GM21529 (cell line): ENCODE measurements around the gene PTPRS.

Experiments
- ATAC-seq: cut with Tn5 transposase; IDR thresholded peaks from one replicate; pipeline ENCODE4 v1.9.1; 2021; ENCODE audit not compliant: unreplicated experiment

PTPRS gene

GRCh38 chr19:5355693-5356092 lies 15.1 kb upstream of the PTPRS start:
- ATAC-seq = no peak

GRCh38 chr19:5355076-5355475 lies 14.5 kb upstream of the PTPRS start:
- ATAC-seq = no peak

GRCh38 chr19:5354403-5354802 lies 13.8 kb upstream of the PTPRS start:
- ATAC-seq = no peak

- ATAC-seq = no peak
These were observed 11.7 kb upstream of the PTPRS start for GRCh38 chr19:5352229-5352763.

GRCh38 chr19:5351731-5352228 lies 11.2 kb upstream of the PTPRS start:
- no peak for ATAC-seq

- no peak for ATAC-seq
These were observed 8.4 kb upstream of the PTPRS start for GRCh38 chr19:5349041-5349440.

GRCh38 chr19:5345895-5346386 lies 5.3 kb upstream of the PTPRS start:
- ATAC-seq = no peak

GRCh38 chr19:5343848-5344247 lies 3.2 kb upstream of the PTPRS start:
- ATAC-seq = no peak

- no peak for ATAC-seq
These were observed 2.1 kb upstream of the PTPRS start for GRCh38 chr19:5342573-5343201.

GRCh38 chr19:5341981-5342380 lies 1.4 kb upstream of the PTPRS start:
- ATAC-seq = no peak

- ATAC-seq = no peak
These were observed 822 bp upstream of the PTPRS start for GRCh38 chr19:5341448-5341820.

GRCh38 chr19:5339950-5340636 lies 519 bp downstream of the PTPRS start:
- no peak for ATAC-seq

GRCh38 chr19:5339198-5339949 lies 1.2 kb downstream of the PTPRS start:
- ATAC-seq = no peak

GRCh38 chr19:5338656-5339197 lies 1.9 kb downstream of the PTPRS start:
- no peak for ATAC-seq

GRCh38 chr19:5337708-5338655 lies 2.6 kb downstream of the PTPRS start:
- ATAC-seq = no peak

GRCh38 chr19:5337126-5337525 lies 3.5 kb downstream of the PTPRS start:
- ATAC-seq = no peak

- no peak for ATAC-seq
These were observed 4.2 kb downstream of the PTPRS start for GRCh38 chr19:5336195-5336965.

- no peak for ATAC-seq
These were observed 5.0 kb downstream of the PTPRS start for GRCh38 chr19:5335593-5335992.

- no peak for ATAC-seq
These were observed 5.7 kb downstream of the PTPRS start for GRCh38 chr19:5334824-5335500.
